K562 (cell line): ENCODE results near the gene ROPN1L. TPM values are rescaled to one million over a fixed set of nuclear protein-coding genes. Genes with fewer than 3 reads are reported as not detected.

Source experiments
- BACH1 ChIP-seq: fragments of 200-800 bp; sonication (Bioruptor generic); IDR thresholded peaks from 2 replicates; pipeline ENCODE4 v1.6.1; 2016; ENCODE audit warnings: missing genetic modification characterization, missing compliant biosample characterization
- COPS2 ChIP-seq: fragments of 450-650 bp; conservative IDR thresholded peaks from 2 replicates; pipeline ENCODE4 v1.6.1; 2016; ENCODE audit warnings: mild to moderate bottlenecking, moderate library complexity
- CTBP1 ChIP-seq: fragments of 450-650 bp; IDR thresholded peaks from 2 replicates; pipeline ENCODE4 v1.6.1; 2016; ENCODE audit warnings: borderline replicate concordance
- CXXC5 ChIP-seq: fragments of 250-450 bp; sonication (Bioruptor Pico); IDR thresholded peaks from 2 replicates; pipeline ENCODE4 v1.8.0; 2022; ENCODE audit warnings: inconsistent platforms, mild to moderate bottlenecking, moderate library complexity
- DMBX1 ChIP-seq: fragments of 250-450 bp; sonication (Bioruptor Pico); IDR thresholded peaks from 2 replicates; pipeline ENCODE4 v1.8.0; 2022; ENCODE audit warnings: inconsistent platforms, mild to moderate bottlenecking, moderate library complexity, borderline replicate concordance
- HDAC2 ChIP-seq: fragments of 450-650 bp; IDR thresholded peaks from 2 replicates; pipeline ENCODE4 v1.6.1; 2016; ENCODE audit warnings: mild to moderate bottlenecking
- JUNB ChIP-seq: fragments of 450-650 bp; formaldehyde crosslinking; conservative IDR thresholded peaks from 2 replicates; pipeline ENCODE4 v1.4.0; 2020; ENCODE audit warnings: mild to moderate bottlenecking
- KLF16 ChIP-seq: IDR thresholded peaks from 2 replicates; pipeline ENCODE4 v1.6.1; 2016; ENCODE audit warnings: antibody characterized with exemption
- LCOR ChIP-seq: sonication (generic); formaldehyde crosslinking; IDR thresholded peaks from 2 replicates; pipeline ENCODE4 v1.8.0; 2022; ENCODE audit warnings: mild to moderate bottlenecking, missing genetic modification reagents
- MCM2 ChIP-seq: fragments of 450-650 bp; IDR thresholded peaks from 2 replicates; pipeline ENCODE4 v1.6.1; 2017; ENCODE audit warnings: low read depth, mild to moderate bottlenecking
- MEF2A ChIP-seq: IDR thresholded peaks from 2 replicates; pipeline ENCODE4 v1.6.1; 2011; ENCODE audit warnings: low read depth, mild to moderate bottlenecking, low read length, moderate library complexity; ENCODE audit not compliant: control insufficient read depth
- NFXL1 ChIP-seq: fragments of 450-650 bp; formaldehyde crosslinking; IDR thresholded peaks from 2 replicates; pipeline ENCODE4 v1.4.0; 2021; ENCODE audit warnings: mild to moderate bottlenecking
- PBX2 ChIP-seq, 2 experiments: IDR thresholded peaks in 1 of 2; conservative IDR thresholded peaks in 1 of 2; 2 replicates each; pipeline ENCODE4 v1.6.1; 2016; ENCODE audit warnings: low read depth in 2 of 2, mild to moderate bottlenecking in 1 of 2, missing compliant biosample characterization in 1 of 2, missing genetic modification characterization in 1 of 2, moderate library complexity in 1 of 2
- RCOR1 ChIP-seq, 2 experiments: IDR thresholded peaks; 2 replicates each; pipeline ENCODE4 v1.6.1; 2012; ENCODE audit warnings: low read depth in 2 of 2, low read length in 2 of 2, borderline replicate concordance in 1 of 2, improper control_type of control experiment in 1 of 2
- XRCC4 ChIP-seq: IDR thresholded peaks from one replicate; pipeline ENCODE4 v1.6.1; 2011; ENCODE audit not compliant: insufficient read depth, insufficient read length; ENCODE audit errors: extremely low read depth
- ZBTB1 ChIP-seq: sonication (generic); formaldehyde crosslinking; IDR thresholded peaks from 2 replicates; pipeline ENCODE4 v1.8.1; 2023; ENCODE audit warnings: missing genetic modification reagents, low read depth, mild to moderate bottlenecking, borderline replicate concordance
- ZNF134 ChIP-seq: fragments of 250-450 bp; sonication (Bioruptor Pico); conservative IDR thresholded peaks from 2 replicates; pipeline ENCODE4 v1.4.0; 2020
- ZNF583 ChIP-seq: fragments of 250-450 bp; sonication (Bioruptor Pico); IDR thresholded peaks from 2 replicates; pipeline ENCODE4 v1.4.0; 2020
- ZSCAN32 ChIP-seq: fragments of 450-650 bp; formaldehyde crosslinking; IDR thresholded peaks from 2 replicates; pipeline ENCODE4 v1.4.0; 2020; ENCODE audit warnings: mild to moderate bottlenecking, moderate library complexity
- polyA plus RNA-seq, 8 experiments: library from polyadenylated mRNA; depleted of rRNA in 4 of 8; stranded (reverse) in 5 of 8; unstranded in 3 of 8; fragments of >200 nt; fragmentation: Nextera tagmentation in 2 of 8; fragmentation: Illumina TruSeq in 1 of 8; extraction: Ambion mirVana in 2 of 8; extraction: Trizol in 1 of 8; gene quantifications; 2 replicates each; pipeline versions ENCODE4 v1.2.1 to v1.2.3, GENCODE V29; 2011 to 2014; ENCODE audit warnings: inconsistent platforms in 1 of 8, missing spikeins in 1 of 8
- total RNA-seq, 7 experiments: library from RNA; depleted of rRNA in 6 of 7; stranded (reverse); fragments of >200 nt in 6 of 7; fragmentation: Illumina TruSeq in 2 of 7; extraction: Trizol in 2 of 7; gene quantifications; 2 replicates each; pipeline versions ENCODE4 v1.2.1 to v1.2.3, GENCODE V29; 2011 to 2021; ENCODE audit warnings: low replicate concordance in 1 of 7
- TF ChIP-seq, protein P1 (sequence below): fragments of 450-650 bp; IDR thresholded peaks from 2 replicates; pipeline ENCODE4 v1.6.1; 2016; ENCODE audit warnings: antibody characterized with exemption
- TF ChIP-seq, protein P2 (sequence below): fragments of 450-650 bp; formaldehyde crosslinking; IDR thresholded peaks from 2 replicates; pipeline ENCODE4 v1.4.0; 2020; ENCODE audit warnings: mild to moderate bottlenecking, moderate library complexity
- TF ChIP-seq, protein P3 (sequence below): sonication (generic); formaldehyde crosslinking; IDR thresholded peaks from 2 replicates; pipeline ENCODE4 v1.8.1; 2023; ENCODE audit warnings: mild to moderate bottlenecking, missing genetic modification reagents, moderate library complexity

Gene ROPN1L
- total and polyA plus RNA-seq, 9 of the 15 experiments (the other 6 are each of a cell fraction or from before 2014, with no cell fraction given): 0.04 to 0.85 (median 0.24) TPM; not detected in 3

GRCh38 chr5:10485142-10485795, 43.6 kb downstream of the ROPN1L start (continued):
- peak; percentile 76 for TF ChIP-seq PBX2 (CRISPR knock-in tag; IDR thresholded peaks at IDR 0.05; ENCODE audit: low read depth)
- peak; percentile 91 for TF ChIP-seq PBX2 (tag; conservative IDR thresholded peaks at IDR 0.05; ENCODE audit: low read depth)
- TF ChIP-seq RCOR1 (IDR thresholded peaks at IDR 0.05; ENCODE audit: borderline replicate concordance in 1 of 2, low read depth in 2 of 2, low read length in 2 of 2): peak in 1 of 2 experiments; percentile 81; a peak in 3 of 4 replicates
- no peak for TF ChIP-seq ZSCAN32 (CRISPR knock-in tag)
- peak; percentile 75; the same call in 1 of the 2 replicates for TF ChIP-seq KLF16
- TF ChIP-seq, protein P1, sequence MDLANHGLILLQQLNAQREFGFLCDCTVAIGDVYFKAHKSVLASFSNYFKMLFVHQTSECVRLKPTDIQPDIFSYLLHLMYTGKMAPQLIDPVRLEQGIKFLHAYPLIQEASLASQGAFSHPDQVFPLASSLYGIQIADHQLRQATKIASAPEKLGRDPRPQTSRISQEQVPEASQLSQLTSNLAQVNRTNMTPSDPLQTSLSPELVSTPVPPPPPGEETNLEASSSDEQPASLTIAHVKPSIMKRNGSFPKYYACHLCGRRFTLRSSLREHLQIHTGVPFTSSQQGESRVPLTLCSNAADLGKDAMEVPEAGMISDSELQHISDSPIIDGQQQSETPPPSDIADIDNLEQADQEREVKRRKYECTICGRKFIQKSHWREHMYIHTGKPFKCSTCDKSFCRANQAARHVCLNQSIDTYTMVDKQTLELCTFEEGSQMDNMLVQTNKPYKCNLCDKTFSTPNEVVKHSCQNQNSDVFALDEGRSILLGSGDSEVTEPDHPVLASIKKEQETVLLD: no peak
- TF ChIP-seq ZBTB1: no peak; the same call in 1 of the 2 replicates
- no peak for TF ChIP-seq XRCC4
- TF ChIP-seq MEF2A: no peak
- no peak for TF ChIP-seq JUNB (CRISPR knock-in tag)
- TF ChIP-seq ZNF583 (CRISPR knock-in tag): no peak
- TF ChIP-seq NFXL1: no peak
- TF ChIP-seq, protein P2, sequence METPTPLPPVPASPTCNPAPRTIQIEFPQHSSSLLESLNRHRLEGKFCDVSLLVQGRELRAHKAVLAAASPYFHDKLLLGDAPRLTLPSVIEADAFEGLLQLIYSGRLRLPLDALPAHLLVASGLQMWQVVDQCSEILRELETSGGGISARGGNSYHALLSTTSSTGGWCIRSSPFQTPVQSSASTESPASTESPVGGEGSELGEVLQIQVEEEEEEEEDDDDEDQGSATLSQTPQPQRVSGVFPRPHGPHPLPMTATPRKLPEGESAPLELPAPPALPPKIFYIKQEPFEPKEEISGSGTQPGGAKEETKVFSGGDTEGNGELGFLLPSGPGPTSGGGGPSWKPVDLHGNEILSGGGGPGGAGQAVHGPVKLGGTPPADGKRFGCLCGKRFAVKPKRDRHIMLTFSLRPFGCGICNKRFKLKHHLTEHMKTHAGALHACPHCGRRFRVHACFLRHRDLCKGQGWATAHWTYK (CRISPR knock-in tag): 0 out of 2 replicates have a peak, but pooled peaks have one; percentile 42
- peak; percentile 62; the same call in 1 of the 2 replicates for TF ChIP-seq HDAC2
- no peak for TF ChIP-seq BACH1
- TF ChIP-seq ZNF134 (CRISPR knock-in tag): peak; percentile 75
- TF ChIP-seq COPS2: no peak
- no peak for TF ChIP-seq MCM2
- TF ChIP-seq LCOR (CRISPR knock-in tag): no peak; the same call in 1 of the 2 replicates
- TF ChIP-seq, protein P3, sequence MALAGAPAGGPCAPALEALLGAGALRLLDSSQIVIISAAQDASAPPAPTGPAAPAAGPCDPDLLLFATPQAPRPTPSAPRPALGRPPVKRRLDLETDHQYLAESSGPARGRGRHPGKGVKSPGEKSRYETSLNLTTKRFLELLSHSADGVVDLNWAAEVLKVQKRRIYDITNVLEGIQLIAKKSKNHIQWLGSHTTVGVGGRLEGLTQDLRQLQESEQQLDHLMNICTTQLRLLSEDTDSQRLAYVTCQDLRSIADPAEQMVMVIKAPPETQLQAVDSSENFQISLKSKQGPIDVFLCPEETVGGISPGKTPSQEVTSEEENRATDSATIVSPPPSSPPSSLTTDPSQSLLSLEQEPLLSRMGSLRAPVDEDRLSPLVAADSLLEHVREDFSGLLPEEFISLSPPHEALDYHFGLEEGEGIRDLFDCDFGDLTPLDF: no peak
- peak; percentile 80; the same call in 1 of the 2 replicates for TF ChIP-seq CTBP1
- no peak for TF ChIP-seq DMBX1 (CRISPR knock-in tag)
- peak; percentile 77 for TF ChIP-seq CXXC5 (CRISPR knock-in tag)
